ENCODE measurements around the gene SDE2.

Gene SDE2

DNA sequence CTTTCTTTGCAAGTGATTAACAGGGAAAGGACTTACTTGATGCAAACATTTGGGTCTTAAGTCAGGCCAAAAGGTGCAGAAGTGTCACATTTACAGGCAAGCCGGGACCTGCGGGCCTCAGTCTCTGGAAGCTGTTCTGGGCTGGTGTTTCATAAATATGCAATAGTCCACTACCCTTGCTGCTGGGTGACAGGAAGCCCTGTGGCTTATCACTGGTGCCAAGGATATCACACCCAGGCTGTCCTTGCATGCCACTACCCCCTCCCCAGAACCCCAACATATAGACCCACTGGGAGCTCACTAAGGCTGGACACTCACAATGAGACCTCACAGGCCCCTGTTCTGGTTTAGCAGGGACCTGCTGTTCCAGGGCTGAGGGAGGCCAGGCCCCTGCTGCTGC is 54.8 kb downstream of the SDE2 start:
- in situ Hi-C loops (cut with HindIII; ENCODE audit: low pct_ligation_motif_present, low sequenced_read_pairs): no loop called here
- no peak overlapping the region for H3K27ac ChIP-seq
- TF ChIP-seq, protein P1, sequence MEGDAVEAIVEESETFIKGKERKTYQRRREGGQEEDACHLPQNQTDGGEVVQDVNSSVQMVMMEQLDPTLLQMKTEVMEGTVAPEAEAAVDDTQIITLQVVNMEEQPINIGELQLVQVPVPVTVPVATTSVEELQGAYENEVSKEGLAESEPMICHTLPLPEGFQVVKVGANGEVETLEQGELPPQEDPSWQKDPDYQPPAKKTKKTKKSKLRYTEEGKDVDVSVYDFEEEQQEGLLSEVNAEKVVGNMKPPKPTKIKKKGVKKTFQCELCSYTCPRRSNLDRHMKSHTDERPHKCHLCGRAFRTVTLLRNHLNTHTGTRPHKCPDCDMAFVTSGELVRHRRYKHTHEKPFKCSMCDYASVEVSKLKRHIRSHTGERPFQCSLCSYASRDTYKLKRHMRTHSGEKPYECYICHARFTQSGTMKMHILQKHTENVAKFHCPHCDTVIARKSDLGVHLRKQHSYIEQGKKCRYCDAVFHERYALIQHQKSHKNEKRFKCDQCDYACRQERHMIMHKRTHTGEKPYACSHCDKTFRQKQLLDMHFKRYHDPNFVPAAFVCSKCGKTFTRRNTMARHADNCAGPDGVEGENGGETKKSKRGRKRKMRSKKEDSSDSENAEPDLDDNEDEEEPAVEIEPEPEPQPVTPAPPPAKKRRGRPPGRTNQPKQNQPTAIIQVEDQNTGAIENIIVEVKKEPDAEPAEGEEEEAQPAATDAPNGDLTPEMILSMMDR (IDR thresholded peaks at IDR 0.05; ENCODE audit: low read depth, low read length, missing control alignments): no peak
- H3K36me3 ChIP-seq (replicated peaks): no peaks in the 10 kb centered on the region
- no peak for DNase-seq
- peaks cover 3% of the 10 kb centered on the region for H3K27me3 ChIP-seq (replicated peaks)
- no peak overlapping the region for H3K4me3 ChIP-seq (ENCODE audit: low read depth, low read length)

DNA sequence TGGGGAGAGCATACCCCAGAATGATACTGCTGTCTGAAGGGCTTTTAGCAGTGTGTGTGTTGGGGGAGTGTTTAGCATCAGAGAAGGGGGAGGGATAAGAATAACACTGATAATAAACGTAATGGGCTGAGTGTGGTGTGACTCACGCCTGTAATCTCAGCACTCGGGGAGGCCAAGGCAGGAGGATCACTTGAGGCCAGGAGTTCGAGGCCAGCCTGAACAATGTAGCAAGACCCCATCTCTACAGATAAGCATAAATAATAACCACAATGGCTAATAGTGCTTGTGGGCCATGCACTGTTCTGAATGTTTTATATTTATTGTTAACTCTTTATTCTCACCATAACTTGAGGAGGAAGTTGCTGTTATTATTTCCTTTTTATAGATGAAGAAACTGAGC is 55.6 kb downstream of the SDE2 start:
- in situ Hi-C loops (cut with HindIII; ENCODE audit: low pct_ligation_motif_present, low sequenced_read_pairs): no loop called here
- Histone ChIP-seq H3K27ac (no peak overlapping the region), H3K36me3 (replicated peaks) (no peaks in the 10 kb centered on the region), H3K4me3 (ENCODE audit: low read depth, low read length) (no peak overlapping the region), H3K27me3 (replicated peaks) (no peaks in the 10 kb centered on the region)
- no peak for DNase-seq
- TF ChIP-seq, protein P1 (IDR thresholded peaks at IDR 0.05; ENCODE audit: low read depth, low read length, missing control alignments): no peak

DNA sequence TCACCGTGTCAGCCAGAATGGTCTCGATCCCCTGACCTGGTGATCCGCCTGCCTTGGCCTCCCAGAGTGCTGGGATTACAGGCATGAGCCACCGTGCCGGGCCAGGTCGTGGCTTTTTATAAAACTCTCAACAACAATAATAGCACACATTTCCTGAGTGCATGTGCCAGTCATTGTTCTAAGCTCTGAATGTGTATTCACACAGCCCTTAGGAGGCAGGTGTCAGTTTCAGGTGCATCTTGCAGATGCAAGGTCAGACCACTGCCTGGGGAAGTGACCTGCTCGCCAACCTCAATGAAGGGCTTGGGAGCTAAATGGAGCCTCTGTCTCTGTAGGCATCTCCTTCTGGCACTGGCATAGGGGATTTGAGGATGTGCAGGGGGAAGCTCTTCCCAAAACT is 56.6 kb downstream of the SDE2 start:
- no peak for DNase-seq
- no peaks in the 10 kb centered on the region for H3K36me3 ChIP-seq (replicated peaks)
- no peak overlapping the region for H3K4me3 ChIP-seq (ENCODE audit: low read depth, low read length)
- in situ Hi-C loops (cut with HindIII; ENCODE audit: low pct_ligation_motif_present, low sequenced_read_pairs): no loop called here
- no peaks in the 10 kb centered on the region for H3K27me3 ChIP-seq (replicated peaks)
- no peak overlapping the region for H3K27ac ChIP-seq
- TF ChIP-seq, protein P1 (IDR thresholded peaks at IDR 0.05; ENCODE audit: low read depth, low read length, missing control alignments): no peak

DNA sequence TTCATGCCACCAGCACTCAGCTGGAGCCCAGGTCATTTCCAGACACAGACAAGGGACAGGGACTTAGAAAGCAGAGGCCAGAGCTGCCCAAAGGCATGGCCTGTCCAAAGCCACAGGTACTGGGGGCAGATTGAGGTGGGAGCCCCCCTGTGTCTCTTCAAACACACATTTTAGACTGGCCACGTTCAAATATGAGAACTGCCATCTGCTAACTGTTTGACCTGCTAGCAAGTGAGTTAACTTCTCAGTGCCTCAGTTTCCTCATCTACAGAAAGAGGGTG is 57.3 kb downstream of the SDE2 start:
- Histone ChIP-seq H3K4me3 (ENCODE audit: low read depth, low read length) (no peak overlapping the region), H3K27ac (no peak overlapping the region), H3K27me3 (replicated peaks) (no peaks in the 10 kb centered on the region), H3K36me3 (replicated peaks) (no peaks in the 10 kb centered on the region)
- in situ Hi-C loops (cut with HindIII; ENCODE audit: low pct_ligation_motif_present, low sequenced_read_pairs): no loop called here
- no peak for DNase-seq
- TF ChIP-seq, protein P1 (IDR thresholded peaks at IDR 0.05; ENCODE audit: low read depth, low read length, missing control alignments): no peak

DNA sequence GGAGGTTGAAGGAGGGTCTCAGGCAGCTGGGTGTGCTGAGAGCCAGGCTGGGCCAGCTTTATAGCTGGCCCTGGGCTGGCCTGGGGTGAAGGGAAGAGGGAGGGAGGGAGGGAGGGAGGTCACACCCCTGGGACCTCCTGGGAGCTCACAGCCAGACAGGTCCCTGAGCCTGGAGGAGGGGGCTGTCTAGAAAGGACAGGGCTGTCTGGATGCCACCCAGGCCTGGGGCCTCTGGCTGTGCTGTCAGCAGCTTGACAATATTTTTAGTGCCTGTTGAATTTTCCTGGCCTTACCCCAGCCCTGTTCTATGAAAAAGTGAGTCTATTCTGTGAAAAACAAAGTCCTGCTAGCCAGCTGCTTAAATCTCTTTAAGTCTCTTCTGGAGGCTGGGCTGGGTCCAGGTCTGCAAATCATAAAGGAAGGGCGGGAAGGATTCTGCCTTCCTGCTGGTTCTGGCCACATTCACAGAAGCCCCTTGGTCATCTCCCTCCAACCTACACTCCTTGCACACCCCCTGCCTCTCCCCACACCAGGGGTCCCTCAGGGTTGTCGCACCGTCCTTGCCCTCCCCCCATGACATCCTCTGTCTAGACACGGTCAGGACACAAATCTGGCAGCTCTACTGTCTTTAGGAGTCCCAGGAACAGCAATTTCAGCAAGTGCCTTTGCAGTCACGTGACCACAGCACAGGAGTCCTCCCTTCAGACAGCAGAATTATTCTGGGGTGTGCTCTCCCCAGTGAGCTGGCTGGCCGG is 57.8 kb downstream of the SDE2 start, which contains the start of gene LEFTY2:
Gene LEFTY2 (minus strand): TSS at position 34 of the 755 bp plus-strand sequence. CDS start 80 bp downstream, outside the sequence.
- in situ Hi-C loops (cut with HindIII; ENCODE audit: low pct_ligation_motif_present, low sequenced_read_pairs): no loop called here
- TF ChIP-seq, protein P1 (IDR thresholded peaks at IDR 0.05; ENCODE audit: low read depth, low read length, missing control alignments): no peak

More for the DNA sequence above, 57.8 kb downstream of the SDE2 start, which contains the start of gene LEFTY2:
- no peak within 1 kb of the TSS for H3K4me3 ChIP-seq (ENCODE audit: low read depth, low read length)
- H3K36me3 ChIP-seq (replicated peaks): no peaks in the 10 kb centered on the region
- DNase-seq: no peak
- no peak within 1 kb of the TSS for H3K27ac ChIP-seq
- no peaks in the 10 kb centered on the region for H3K27me3 ChIP-seq (replicated peaks)
